GM08714 (cell line): ENCODE results near the gene GALNTL6.

Source experiments
- H3K4me3 ChIP-seq: fragments of 200-500 bp; sonication (Bioruptor generic); 2 replicates; pipeline ENCODE4 v1.5.1; 2014; ENCODE audit warnings: mild to moderate bottlenecking, low read length, inconsistent platforms
- ZNF274 ChIP-seq: IDR thresholded peaks from 2 replicates; pipeline ENCODE4 v1.6.1; 2012; ENCODE audit warnings: mild to moderate bottlenecking, low read depth, low read length

GALNTL6 gene

GRCh38 chr4:171812665-171813525, at the start of gene GALNTL6:
Gene GALNTL6 (plus strand): TSS chr4:171813404.
- H3K4me3 ChIP-seq, result peak within 1 kb of the TSS; percentile 42; the same call in 1 of the 2 replicates
- no peak for TF ChIP-seq ZNF274

GRCh38 chr4:171765514-171765913, 47.7 kb upstream of the GALNTL6 start:
- TF ChIP-seq ZNF274, result no peak
- no peak overlapping the region for H3K4me3 ChIP-seq

GRCh38 chr4:171774642-171775190, 38.5 kb upstream of the GALNTL6 start:
- no peak for TF ChIP-seq ZNF274
- H3K4me3 ChIP-seq, result no peak overlapping the region

- no peak overlapping the region for H3K4me3 ChIP-seq
- no peak for TF ChIP-seq ZNF274
Measured at GRCh38 chr4:171779301-171779700, 33.9 kb upstream of the GALNTL6 start.

GRCh38 chr4:171785388-171785787, 27.8 kb upstream of the GALNTL6 start:
- no peak overlapping the region for H3K4me3 ChIP-seq
- no peak for TF ChIP-seq ZNF274

- H3K4me3 ChIP-seq, result no peak overlapping the region
- no peak for TF ChIP-seq ZNF274
Measured at GRCh38 chr4:171793723-171794122, 19.5 kb upstream of the GALNTL6 start.

- H3K4me3 ChIP-seq, result no peak overlapping the region
- no peak for TF ChIP-seq ZNF274
Measured at GRCh38 chr4:171794528-171794927, 18.7 kb upstream of the GALNTL6 start.

- no peak overlapping the region for H3K4me3 ChIP-seq
- TF ChIP-seq ZNF274, result no peak
Measured at GRCh38 chr4:171809854-171810253, 3.4 kb upstream of the GALNTL6 start.

GRCh38 chr4:171812333-171812664, 905 bp upstream of the GALNTL6 start:
- peak overlapping the region; percentile 42; the same call in 1 of the 2 replicates for H3K4me3 ChIP-seq
- no peak for TF ChIP-seq ZNF274

GRCh38 chr4:171813526-171814250, 484 bp downstream of the GALNTL6 start:
- H3K4me3 ChIP-seq, result peak overlapping the region; percentile 42; the same call in 1 of the 2 replicates
- TF ChIP-seq ZNF274, result no peak

- no peak for TF ChIP-seq ZNF274
- H3K4me3 ChIP-seq, result no peak overlapping the region
Measured at GRCh38 chr4:171814545-171814944, 1.3 kb downstream of the GALNTL6 start.

- TF ChIP-seq ZNF274, result no peak
- no peak overlapping the region for H3K4me3 ChIP-seq
Measured at GRCh38 chr4:171817026-171817425, 3.8 kb downstream of the GALNTL6 start.

- no peak overlapping the region for H3K4me3 ChIP-seq
- TF ChIP-seq ZNF274, result no peak
Measured at GRCh38 chr4:171834640-171835039, 21.4 kb downstream of the GALNTL6 start.

- TF ChIP-seq ZNF274, result no peak
- no peak overlapping the region for H3K4me3 ChIP-seq
Measured at GRCh38 chr4:171843456-171843855, 30.3 kb downstream of the GALNTL6 start.

- no peak for TF ChIP-seq ZNF274
- H3K4me3 ChIP-seq, result no peak overlapping the region
Measured at GRCh38 chr4:171846232-171846631, 33.0 kb downstream of the GALNTL6 start.
